ENCODE data around the gene TOP3A. TPM values are rescaled to one million over a fixed set of nuclear protein-coding genes. Genes with fewer than 3 reads are reported as not detected.

TOP3A gene
- total and polyA plus RNA-seq, 2 of the 4 experiments (the other 2 are of a cell fraction), result 13.4 to 21.3 TPM

DNA sequence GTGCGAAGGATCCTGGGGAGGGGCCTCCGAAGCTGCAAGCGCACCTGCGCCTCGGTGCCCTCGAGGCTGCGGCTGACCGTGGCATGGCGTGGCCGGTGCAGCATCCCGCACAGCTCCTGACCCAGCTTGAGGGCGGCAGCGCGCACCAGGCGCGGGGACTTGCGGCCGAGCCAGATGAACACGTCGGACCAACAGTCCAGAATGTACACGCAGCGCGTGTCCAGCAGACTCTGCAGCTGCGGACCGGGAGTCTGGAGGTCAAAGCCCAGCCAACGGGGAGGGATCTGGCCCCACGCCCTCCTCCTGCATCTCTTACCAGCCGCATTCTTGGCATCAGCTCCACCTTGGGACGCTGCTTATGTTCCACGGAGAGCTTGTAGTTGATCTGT is 67.2 kb downstream of the TOP3A start:
- DNase-seq, result no peak
- no peak overlapping the region for H3K14ac ChIP-seq (replicated peaks; ENCODE audit: low read depth, low read length)
- no TSS peak for BruUV-seq (replicated peaks)
- no peak overlapping the region for H4K5ac ChIP-seq (ENCODE audit: low read depth, low read length)
- no peak overlapping the region for H4K91ac ChIP-seq (ENCODE audit: insufficient read depth, low read depth, low read length)
- TF ChIP-seq MAFK (IDR thresholded peaks at IDR 0.05; ENCODE audit: low read depth, low read length) (no peak), FOS (IDR thresholded peaks at IDR 0.05; ENCODE audit: low read depth, low read length) (no peak), MXI1 (IDR thresholded peaks at IDR 0.05; ENCODE audit: borderline replicate concordance, low read depth, low read length) (no peak), NFE2L2 (IDR thresholded peaks at IDR 0.05; ENCODE audit: low read depth, low read length) (no peak), RAD21 (IDR thresholded peaks at IDR 0.05; ENCODE audit: low read length) (no peak), CHD1 (IDR thresholded peaks at IDR 0.05; ENCODE audit: low read depth, low read length) (no peak), POLR2A (IDR thresholded peaks at IDR 0.05; ENCODE audit: low read depth, low read length) (no peak), RFX5 (IDR thresholded peaks at IDR 0.05; ENCODE audit: low read depth, low read length) (no peak)
- TF ChIP-seq, protein P1, sequence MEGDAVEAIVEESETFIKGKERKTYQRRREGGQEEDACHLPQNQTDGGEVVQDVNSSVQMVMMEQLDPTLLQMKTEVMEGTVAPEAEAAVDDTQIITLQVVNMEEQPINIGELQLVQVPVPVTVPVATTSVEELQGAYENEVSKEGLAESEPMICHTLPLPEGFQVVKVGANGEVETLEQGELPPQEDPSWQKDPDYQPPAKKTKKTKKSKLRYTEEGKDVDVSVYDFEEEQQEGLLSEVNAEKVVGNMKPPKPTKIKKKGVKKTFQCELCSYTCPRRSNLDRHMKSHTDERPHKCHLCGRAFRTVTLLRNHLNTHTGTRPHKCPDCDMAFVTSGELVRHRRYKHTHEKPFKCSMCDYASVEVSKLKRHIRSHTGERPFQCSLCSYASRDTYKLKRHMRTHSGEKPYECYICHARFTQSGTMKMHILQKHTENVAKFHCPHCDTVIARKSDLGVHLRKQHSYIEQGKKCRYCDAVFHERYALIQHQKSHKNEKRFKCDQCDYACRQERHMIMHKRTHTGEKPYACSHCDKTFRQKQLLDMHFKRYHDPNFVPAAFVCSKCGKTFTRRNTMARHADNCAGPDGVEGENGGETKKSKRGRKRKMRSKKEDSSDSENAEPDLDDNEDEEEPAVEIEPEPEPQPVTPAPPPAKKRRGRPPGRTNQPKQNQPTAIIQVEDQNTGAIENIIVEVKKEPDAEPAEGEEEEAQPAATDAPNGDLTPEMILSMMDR (conservative IDR thresholded peaks at IDR 0.05; ENCODE audit: low read depth, low read length), result no peak
- no peaks in the 10 kb centered on the region for H3K9me3 ChIP-seq (ENCODE audit: control insufficient read depth, insufficient read depth, low read length)
- no peak for ATAC-seq (ENCODE audit: low read depth)
- no peaks in the 10 kb centered on the region for H3K27me3 ChIP-seq (ENCODE audit: control insufficient read depth, insufficient read depth, low read length)
- peak overlapping the region; percentile 41 for H2AFZ ChIP-seq (replicated peaks; ENCODE audit: low read length, poor library complexity)
- H3K36me3 ChIP-seq (ENCODE audit: control insufficient read depth, insufficient read depth, low read length), result peaks cover 83% of the 10 kb centered on the region
- no peak overlapping the region for H3K18ac ChIP-seq (ENCODE audit: low read depth, low read length)
- no peak overlapping the region for H2BK5ac ChIP-seq (ENCODE audit: low read depth, low read length, poor library complexity, severe bottlenecking)
- no peaks in the 10 kb centered on the region for H3K4me1 ChIP-seq (ENCODE audit: control insufficient read depth, insufficient read depth, low read length)
- in situ Hi-C loops (cut with MboI; ENCODE audit: low sequenced_read_pairs), result no loop called here
- no peak overlapping the region for H4K8ac ChIP-seq (ENCODE audit: low read depth in 2 of 2, low read length in 2 of 2)
- WGBS, 2 experiments (ENCODE audit: extremely low coverage in 2 of 2, insufficient read length in 1 of 2), result 92% methylated on average over 25 of the region's 30 CpGs; no CpG with 5 or more reads in 1 of the 2 experiments
- peaks cover 35% of the 10 kb centered on the region for H4K20me1 ChIP-seq (ENCODE audit: insufficient read depth, low read length)
- H2AK5ac ChIP-seq (ENCODE audit: low read depth, low read length), result no peak overlapping the region
- no peak overlapping the region for H3K9ac ChIP-seq (ENCODE audit: low read depth, low read length)
- ChIA-PET POLR2A (ENCODE audit: unreplicated experiment) (no interaction called here), CTCF (no interaction called here)
- dilution Hi-C loops (cut with HindIII; ENCODE audit: low sequenced_read_pairs, unreplicated experiment), result no loop called here
- no peak overlapping the region for H2BK20ac ChIP-seq (ENCODE audit: low read depth, low read length)
- H2BK15ac ChIP-seq (ENCODE audit: low read depth, low read length), result no peak overlapping the region
- intact Hi-C loops (cut with micrococcal nuclease), result no loop called here
- no peak overlapping the region for H3K4me3 ChIP-seq (ENCODE audit: insufficient read depth, low read depth, low read length)
- no peak overlapping the region for H3K23ac ChIP-seq (ENCODE audit: low read depth, low read length)
- H2BK120ac ChIP-seq (ENCODE audit: low read depth, low read length), result no peak overlapping the region
- no peak overlapping the region for H3K4me2 ChIP-seq (ENCODE audit: low read depth, low read length)
- H3K27ac ChIP-seq (ENCODE audit: insufficient read depth, low read length), result no peak overlapping the region
- peaks cover 3% of the 10 kb centered on the region for H3K9me1 ChIP-seq (ENCODE audit: insufficient read depth, low read length)
- H2AK9ac ChIP-seq (replicated peaks; ENCODE audit: low read depth, low read length, poor library complexity), result peak overlapping the region; percentile 52
- H3K79me1 ChIP-seq (ENCODE audit: low read depth in 1 of 2, low read length in 2 of 2), result peaks cover 3 to 26% of the 10 kb centered on the region in 2 experiments; a peak in 2 of 4 replicates
- no peak overlapping the region for H3K4ac ChIP-seq (ENCODE audit: low read depth, low read length)
- no peak overlapping the region for H3K56ac ChIP-seq (ENCODE audit: extremely low read depth, insufficient read depth, low read length)

Data from IMR-90 (cell line).